Measurements from ENCODE around the gene PLEKHM2. TPM values are rescaled to one million over a fixed set of nuclear protein-coding genes. Genes with fewer than 3 reads are reported as not detected.
A peak's percentile ranks its signal among the peaks of the same experiment; 100 is the strongest.
"Not testable (repeated sequence)": the region's sequence is repeated elsewhere in the genome, so short reads cannot be mapped to it uniquely, and the experiment has no call there.

Gene PLEKHM2
- total RNA-seq, 2 donors from 2014 or later = 32.7 to 37.2 TPM

- Histone ChIP-seq H3K9ac (ENCODE audit: low read depth in 2 of 2, low read length in 2 of 2) (no peak overlapping the region), H3K27ac (peak overlapping the region; percentile 61)
These were observed 12.9 kb downstream of the PLEKHM2 start for GRCh38 chr1:15696956-15697521.

DNA sequence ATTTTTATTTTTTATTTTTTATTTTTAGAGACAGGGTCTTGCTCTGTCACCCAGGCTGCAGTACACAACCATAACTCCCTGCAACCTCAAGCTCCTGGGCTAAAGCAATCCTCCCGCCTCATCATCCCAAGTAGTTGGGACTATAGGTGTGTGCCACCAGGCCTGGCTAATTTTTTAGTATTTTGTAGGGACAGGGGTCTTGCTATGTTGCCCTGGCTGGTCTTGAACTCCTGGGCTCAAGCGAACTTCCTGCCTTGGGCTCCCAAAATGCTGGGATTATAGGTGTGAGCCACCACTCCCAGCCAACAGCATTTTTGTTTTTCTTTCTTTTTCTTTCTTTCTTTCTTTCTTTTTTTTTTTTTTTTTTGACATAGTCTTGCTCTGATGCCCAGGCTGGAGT is 14.1 kb downstream of the PLEKHM2 start:
- no peak for TF ChIP-seq CTCF (IDR thresholded peaks at IDR 0.05)
- Histone ChIP-seq H3K4me1 (peaks cover 9% of the 10 kb centered on the region), H3K27me3 (no peaks in the 10 kb centered on the region), H3K27ac (no peak overlapping the region), H3K36me3 (no peaks in the 10 kb centered on the region), H3K4me3 (no peak overlapping the region), H3K9me3 (no peaks in the 10 kb centered on the region), H3K9ac (ENCODE audit: low read depth in 2 of 2, low read length in 2 of 2) (no peak overlapping the region)
- no peak for DNase-seq
- intact Hi-C loops (cut with DNase I) = no loop called here

More at GRCh38 chr1:15696956-15697521, 12.9 kb downstream of the PLEKHM2 start:
- Histone ChIP-seq H3K27me3 (no peaks in the 10 kb centered on the region), H3K36me3 (no peaks in the 10 kb centered on the region), H3K4me3 (no peak overlapping the region), H3K9me3 (no peaks in the 10 kb centered on the region), H3K4me1 (peaks cover 4% of the 10 kb centered on the region)
- TF ChIP-seq CTCF (IDR thresholded peaks at IDR 0.05) = no peak
- intact Hi-C loops (cut with DNase I) = no loop called here
- DNase-seq = no peak

DNA sequence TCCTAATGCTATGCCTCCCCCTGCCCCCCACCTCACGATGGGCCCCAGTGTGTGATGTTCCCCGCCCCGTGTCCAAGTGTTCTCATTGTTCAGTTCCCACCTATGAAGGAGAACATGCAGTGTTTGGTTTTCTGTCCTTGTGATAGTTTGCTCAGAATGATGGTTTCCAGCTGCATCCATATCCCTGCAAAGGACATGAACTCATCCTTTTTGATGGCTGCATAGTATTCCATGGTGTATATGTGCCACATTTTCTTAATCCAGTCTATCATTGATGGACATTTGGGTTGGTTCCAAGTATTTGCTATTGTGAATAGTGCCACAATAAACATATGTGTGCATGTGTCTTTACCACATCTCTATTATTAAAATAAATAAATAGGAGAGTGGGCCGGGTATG is 15.2 kb downstream of the PLEKHM2 start:
- H3K27ac ChIP-seq; DNase-seq; intact Hi-C loops (cut with DNase I); H3K4me3 ChIP-seq; H3K9me3 ChIP-seq; H3K27me3 ChIP-seq; H3K9ac ChIP-seq (ENCODE audit: low read depth in 2 of 2, low read length in 2 of 2); H3K36me3 ChIP-seq: not testable (repeated sequence)
- peaks cover 11% of the 10 kb centered on the region for H3K4me1 ChIP-seq

- Histone ChIP-seq H3K27ac (no peak overlapping the region), H3K9me3 (no peaks in the 10 kb centered on the region), H3K4me3 (no peak overlapping the region), H3K36me3 (no peaks in the 10 kb centered on the region), H3K27me3 (no peaks in the 10 kb centered on the region), H3K4me1 (peaks cover 11% of the 10 kb centered on the region), H3K9ac (ENCODE audit: low read depth in 2 of 2, low read length in 2 of 2) (no peak overlapping the region)
- intact Hi-C loops (cut with DNase I) = no loop called here
- no peak for DNase-seq
- TF ChIP-seq CTCF (IDR thresholded peaks at IDR 0.05) = no peak
These were observed 16.4 kb downstream of the PLEKHM2 start for GRCh38 chr1:15700508-15700907.

- intact Hi-C loops (cut with DNase I) = no loop called here
- Histone ChIP-seq H3K36me3 (no peaks in the 10 kb centered on the region), H3K4me3 (no peak overlapping the region), H3K27ac (no peak overlapping the region), H3K4me1 (peaks cover 11% of the 10 kb centered on the region), H3K27me3 (no peaks in the 10 kb centered on the region), H3K9me3 (no peaks in the 10 kb centered on the region), H3K9ac (ENCODE audit: low read depth in 2 of 2, low read length in 2 of 2) (no peak overlapping the region)
- TF ChIP-seq CTCF (IDR thresholded peaks at IDR 0.05) = no peak
- DNase-seq = no peak
These were observed 17.7 kb downstream of the PLEKHM2 start for GRCh38 chr1:15701784-15702183.

- no peaks in the 10 kb centered on the region for H3K36me3 ChIP-seq
- H3K9me3 ChIP-seq = no peaks in the 10 kb centered on the region
- peak overlapping the region; percentile 81 for H3K27ac ChIP-seq
- no peak overlapping the region for H3K4me3 ChIP-seq
- no peak for TF ChIP-seq CTCF (IDR thresholded peaks at IDR 0.05)
- peak overlapping the region in 1 of 2 donors; percentile 30 for H3K9ac ChIP-seq (ENCODE audit: low read depth in 2 of 2, low read length in 2 of 2)
- H3K27me3 ChIP-seq = no peaks in the 10 kb centered on the region
- peaks cover 6% of the 10 kb centered on the region for H3K4me1 ChIP-seq
- DNase-seq = no peak
- intact Hi-C loops (cut with DNase I) = no loop called here
These were observed 18.8 kb downstream of the PLEKHM2 start for GRCh38 chr1:15702722-15703550.

All from colonic mucosa (tissue), 4 donors.